Panc1 (cell line): ENCODE measurements around the gene MAN2C1. TPM values are rescaled to one million over a fixed set of nuclear protein-coding genes. Genes with fewer than 3 reads are reported as not detected.

Source experiments
- ATAC-seq: fragments of 200-7000 bp; cut with Tn5 transposase; 2 replicates; pipeline ENCODE4 v1.9.1; 2020; ENCODE audit warnings: mild to moderate bottlenecking, moderate library complexity
- BruUV-seq: library from RNA; stranded (reverse); fragments of 400-500 nt; replicated peaks from 2 replicates; lab custom pipeline; 2021; lab: Mats Ljungman, UMichigan
- CTCF ChIA-PET: fragments of 300-600 bp; sonication (Branson Sonifier 250); formaldehyde crosslinking; loops from one replicate; lab custom pipeline; 2022; ENCODE audit warnings: antibody characterized with exemption; lab: Charles Lee
- POLR2A ChIA-PET: fragments of 300-600 bp; sonication (Branson Sonifier 250); formaldehyde crosslinking; loops from one replicate; lab custom pipeline; 2022; ENCODE audit warnings: antibody characterized with exemption; lab: Charles Lee
- DNase-seq: peaks from one replicate; pipeline ENCODE4 v3.0.0-alpha.2; 2010; ENCODE audit warnings: low read depth, low spot score
- H3K27ac ChIP-seq: 2 replicates; pipeline ENCODE4 v1.5.1; 2011; ENCODE audit warnings: mild to moderate bottlenecking, low read length, inconsistent platforms
- H3K27me3 ChIP-seq: fragments of 200-500 bp; sonication (Bioruptor generic); 2 replicates; pipeline ENCODE4 v1.6.0; 2014; ENCODE audit warnings: low read length, inconsistent platforms; ENCODE audit not compliant: control insufficient read depth, insufficient read depth
- H3K36me3 ChIP-seq: fragments of 200-500 bp; sonication (Bioruptor generic); 2 replicates; pipeline ENCODE4 v1.5.1; 2014; ENCODE audit warnings: inconsistent platforms, mild to moderate bottlenecking, low read length, moderate library complexity; ENCODE audit not compliant: control insufficient read depth, insufficient read depth
- H3K4me1 ChIP-seq: 2 replicates; pipeline ENCODE4 v1.5.1; 2011; ENCODE audit warnings: inconsistent platforms, mild to moderate bottlenecking, low read length, moderate library complexity; ENCODE audit not compliant: control insufficient read depth, insufficient read depth
- H3K4me3 ChIP-seq, 2 experiments: 2 replicates each; pipeline ENCODE4 v1.5.1; 2011 to 2012; ENCODE audit warnings: low read depth in 2 of 2, low read length in 2 of 2, mild to moderate bottlenecking in 2 of 2, inconsistent platforms in 1 of 2, moderate library complexity in 1 of 2
- H3K9me3 ChIP-seq: fragments of 200-500 bp; sonication (Bioruptor generic); 2 replicates; pipeline ENCODE4 v1.5.1; 2014; ENCODE audit warnings: low read depth, mild to moderate bottlenecking, inconsistent platforms, low read length, moderate library complexity; ENCODE audit not compliant: control insufficient read depth, insufficient read depth
- POLR2AphosphoS5 ChIP-seq: IDR thresholded peaks from 2 replicates; pipeline ENCODE4 v1.6.1; 2012; ENCODE audit warnings: mild to moderate bottlenecking, low read depth, low read length, moderate library complexity
- SIN3A ChIP-seq: IDR thresholded peaks from 2 replicates; pipeline ENCODE4 v1.6.1; 2012; ENCODE audit warnings: low read depth, mild to moderate bottlenecking, low read length, moderate library complexity, borderline replicate concordance; ENCODE audit not compliant: insufficient read depth
- TCF7L2 ChIP-seq: IDR thresholded peaks from 2 replicates; pipeline ENCODE4 v1.6.1; 2011; ENCODE audit warnings: mild to moderate bottlenecking, low read depth, low read length, inconsistent platforms
- in situ Hi-C: cut with HindIII; loops from 2 replicates; pipeline ENCODE4 v1.10.0; 2016; ENCODE audit warnings: low sequenced_read_pairs, low pct_unique_long_range_greater_than_20kb
- intact Hi-C: fragments of 100-400 bp; cut with micrococcal nuclease; formaldehyde crosslinking; loops from one replicate; pipeline ENCODE4 v1.10.0; 2022; ENCODE audit not compliant: unreplicated experiment
- total RNA-seq: library from RNA; stranded (reverse); gene quantifications from one replicate; pipeline ENCODE4 v1.2.1, GENCODE V29; 2021; ENCODE audit not compliant: unreplicated experiment
- TF ChIP-seq, protein P1 (sequence below): fragments of 450-650 bp; IDR thresholded peaks from 2 replicates; pipeline ENCODE4 v1.5.1; 2017; ENCODE audit warnings: mild to moderate bottlenecking
- TF ChIP-seq, protein P2 (sequence below), 2 experiments: IDR thresholded peaks; 2 replicates each; pipeline ENCODE4 v1.6.1; 2011 to 2012; ENCODE audit warnings: low read depth in 2 of 2, control low read depth in 1 of 2, low read length in 1 of 2, mild to moderate bottlenecking in 1 of 2, moderate library complexity in 1 of 2; ENCODE audit not compliant: insufficient read depth in 1 of 2

Gene MAN2C1
- total RNA-seq, 1 experiment from 2014 or later: 127 TPM

DNA sequence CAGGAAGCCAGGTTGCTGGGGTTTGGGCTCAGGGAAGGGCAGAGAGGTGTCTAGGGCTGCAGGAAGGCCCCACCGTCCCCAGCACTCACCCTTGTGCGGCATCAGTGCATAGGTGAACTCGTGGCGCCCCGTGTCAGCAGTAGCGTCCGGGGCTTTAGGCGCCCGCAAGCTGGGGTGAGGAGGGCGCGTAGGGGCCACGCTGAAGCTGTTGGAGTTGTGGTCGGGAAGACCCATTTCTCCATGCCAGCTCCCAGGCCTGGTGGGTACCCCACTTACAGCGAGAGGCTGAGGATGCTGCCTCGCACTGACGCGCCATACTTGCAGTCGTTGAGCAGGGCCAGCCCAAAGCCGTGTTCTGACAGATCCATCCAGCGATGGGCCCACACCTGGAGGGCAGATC, 11.9 kb downstream of the MAN2C1 start:
- DNase-seq (no peak), ATAC-seq (no peak)
- Histone ChIP-seq H3K27me3 (no peaks in the 10 kb centered on the region), H3K9me3 (no peaks in the 10 kb centered on the region), H3K4me3 (no peak overlapping the region), H3K4me1 (no peaks in the 10 kb centered on the region), H3K27ac (no peak overlapping the region), H3K36me3 (no peaks in the 10 kb centered on the region; the same call in 1 of the 2 replicates)
- intact Hi-C loops: no loop called here
- in situ Hi-C loops: no loop called here
- no TSS peak for BruUV-seq
- ChIA-PET POLR2A (no interaction called here), CTCF (no interaction called here)
- TF ChIP-seq TCF7L2 (no peak), POLR2AphosphoS5 (no peak), SIN3A (no peak)
- TF ChIP-seq, protein P1, sequence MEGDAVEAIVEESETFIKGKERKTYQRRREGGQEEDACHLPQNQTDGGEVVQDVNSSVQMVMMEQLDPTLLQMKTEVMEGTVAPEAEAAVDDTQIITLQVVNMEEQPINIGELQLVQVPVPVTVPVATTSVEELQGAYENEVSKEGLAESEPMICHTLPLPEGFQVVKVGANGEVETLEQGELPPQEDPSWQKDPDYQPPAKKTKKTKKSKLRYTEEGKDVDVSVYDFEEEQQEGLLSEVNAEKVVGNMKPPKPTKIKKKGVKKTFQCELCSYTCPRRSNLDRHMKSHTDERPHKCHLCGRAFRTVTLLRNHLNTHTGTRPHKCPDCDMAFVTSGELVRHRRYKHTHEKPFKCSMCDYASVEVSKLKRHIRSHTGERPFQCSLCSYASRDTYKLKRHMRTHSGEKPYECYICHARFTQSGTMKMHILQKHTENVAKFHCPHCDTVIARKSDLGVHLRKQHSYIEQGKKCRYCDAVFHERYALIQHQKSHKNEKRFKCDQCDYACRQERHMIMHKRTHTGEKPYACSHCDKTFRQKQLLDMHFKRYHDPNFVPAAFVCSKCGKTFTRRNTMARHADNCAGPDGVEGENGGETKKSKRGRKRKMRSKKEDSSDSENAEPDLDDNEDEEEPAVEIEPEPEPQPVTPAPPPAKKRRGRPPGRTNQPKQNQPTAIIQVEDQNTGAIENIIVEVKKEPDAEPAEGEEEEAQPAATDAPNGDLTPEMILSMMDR: no peak
- TF ChIP-seq, protein P2, sequence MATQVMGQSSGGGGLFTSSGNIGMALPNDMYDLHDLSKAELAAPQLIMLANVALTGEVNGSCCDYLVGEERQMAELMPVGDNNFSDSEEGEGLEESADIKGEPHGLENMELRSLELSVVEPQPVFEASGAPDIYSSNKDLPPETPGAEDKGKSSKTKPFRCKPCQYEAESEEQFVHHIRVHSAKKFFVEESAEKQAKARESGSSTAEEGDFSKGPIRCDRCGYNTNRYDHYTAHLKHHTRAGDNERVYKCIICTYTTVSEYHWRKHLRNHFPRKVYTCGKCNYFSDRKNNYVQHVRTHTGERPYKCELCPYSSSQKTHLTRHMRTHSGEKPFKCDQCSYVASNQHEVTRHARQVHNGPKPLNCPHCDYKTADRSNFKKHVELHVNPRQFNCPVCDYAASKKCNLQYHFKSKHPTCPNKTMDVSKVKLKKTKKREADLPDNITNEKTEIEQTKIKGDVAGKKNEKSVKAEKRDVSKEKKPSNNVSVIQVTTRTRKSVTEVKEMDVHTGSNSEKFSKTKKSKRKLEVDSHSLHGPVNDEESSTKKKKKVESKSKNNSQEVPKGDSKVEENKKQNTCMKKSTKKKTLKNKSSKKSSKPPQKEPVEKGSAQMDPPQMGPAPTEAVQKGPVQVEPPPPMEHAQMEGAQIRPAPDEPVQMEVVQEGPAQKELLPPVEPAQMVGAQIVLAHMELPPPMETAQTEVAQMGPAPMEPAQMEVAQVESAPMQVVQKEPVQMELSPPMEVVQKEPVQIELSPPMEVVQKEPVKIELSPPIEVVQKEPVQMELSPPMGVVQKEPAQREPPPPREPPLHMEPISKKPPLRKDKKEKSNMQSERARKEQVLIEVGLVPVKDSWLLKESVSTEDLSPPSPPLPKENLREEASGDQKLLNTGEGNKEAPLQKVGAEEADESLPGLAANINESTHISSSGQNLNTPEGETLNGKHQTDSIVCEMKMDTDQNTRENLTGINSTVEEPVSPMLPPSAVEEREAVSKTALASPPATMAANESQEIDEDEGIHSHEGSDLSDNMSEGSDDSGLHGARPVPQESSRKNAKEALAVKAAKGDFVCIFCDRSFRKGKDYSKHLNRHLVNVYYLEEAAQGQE (IDR thresholded peaks at IDR 0.05; ENCODE audit: insufficient read depth in 1 of 2, low read depth in 2 of 2, low read length in 1 of 2): no peak

DNA sequence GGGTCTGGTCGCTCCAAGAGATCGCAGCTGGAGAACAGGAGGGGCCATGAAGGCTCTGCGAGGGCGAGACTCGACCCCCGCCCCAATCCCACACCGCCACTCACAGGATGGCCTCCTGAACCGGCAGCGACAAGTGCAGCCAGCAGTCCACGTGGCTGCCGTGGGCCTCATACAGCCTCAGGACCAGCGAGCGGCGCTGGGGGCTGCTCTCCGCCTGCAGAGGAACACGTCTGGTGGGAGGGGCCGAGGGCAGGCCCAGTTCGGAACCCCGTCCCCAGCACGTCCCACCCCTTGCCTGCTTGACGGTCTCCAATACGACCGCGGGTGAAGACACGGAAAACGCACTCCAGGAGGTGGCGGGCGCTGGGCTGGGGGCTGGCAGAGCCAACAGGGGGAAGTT, 12.4 kb downstream of the MAN2C1 start:
- in situ Hi-C loops (no loop called here), intact Hi-C loops (no loop called here)
- no peak for ATAC-seq
- no peak overlapping the region for H3K27ac ChIP-seq
- ChIA-PET CTCF (no interaction called here), POLR2A (no interaction called here)
- H3K4me1 ChIP-seq: no peaks in the 10 kb centered on the region
- no peaks in the 10 kb centered on the region for H3K9me3 ChIP-seq
- DNase-seq: no peak
- H3K27me3 ChIP-seq: no peaks in the 10 kb centered on the region
- TF ChIP-seq, protein P2 (IDR thresholded peaks at IDR 0.05; ENCODE audit: insufficient read depth in 1 of 2, low read depth in 2 of 2, low read length in 1 of 2): no peak
- TF ChIP-seq, protein P1: no peak
- TF ChIP-seq POLR2AphosphoS5 (no peak), TCF7L2 (no peak), SIN3A (no peak)
- H3K36me3 ChIP-seq: no peaks in the 10 kb centered on the region; the same call in 1 of the 2 replicates
- no TSS peak for BruUV-seq
- no peak overlapping the region for H3K4me3 ChIP-seq
